HG03342 (cell line): ENCODE results near the gene NELL1.

Experiments used
- ATAC-seq: cut with Tn5 transposase; IDR thresholded peaks from one replicate; pipeline ENCODE4 v1.9.1; 2021; ENCODE audit warnings: mild to moderate bottlenecking, moderate library complexity; ENCODE audit not compliant: unreplicated experiment

NELL1 gene

GRCh38 chr11:21472261-21472660 is 802.9 kb downstream of the NELL1 start:
- no peak for ATAC-seq

GRCh38 chr11:21474529-21474928 is 805.1 kb downstream of the NELL1 start:
- no peak for ATAC-seq

- ATAC-seq, result no peak
Measured at GRCh38 chr11:21475276-21475675, 805.9 kb downstream of the NELL1 start.

- no peak for ATAC-seq
Measured at GRCh38 chr11:21476588-21476987, 807.2 kb downstream of the NELL1 start.

GRCh38 chr11:21480240-21480639 is 810.9 kb downstream of the NELL1 start:
- no peak for ATAC-seq

- no peak for ATAC-seq
Measured at GRCh38 chr11:21481255-21481654, 811.9 kb downstream of the NELL1 start.

- no peak for ATAC-seq
Measured at GRCh38 chr11:21484039-21484438, 814.7 kb downstream of the NELL1 start.

- no peak for ATAC-seq
Measured at GRCh38 chr11:21485006-21485405, 815.6 kb downstream of the NELL1 start.

GRCh38 chr11:21485426-21485825 is 816.0 kb downstream of the NELL1 start:
- no peak for ATAC-seq

GRCh38 chr11:21489416-21490115 is 820.2 kb downstream of the NELL1 start:
- ATAC-seq, result no peak

GRCh38 chr11:21492931-21493330 is 823.5 kb downstream of the NELL1 start:
- ATAC-seq, result no peak

GRCh38 chr11:21494946-21495345 is 825.6 kb downstream of the NELL1 start:
- ATAC-seq, result no peak

- ATAC-seq, result no peak
Measured at GRCh38 chr11:21495879-21496278, 826.5 kb downstream of the NELL1 start.

- no peak for ATAC-seq
Measured at GRCh38 chr11:21501245-21501644, 831.9 kb downstream of the NELL1 start.

GRCh38 chr11:21505070-21505469 is 835.7 kb downstream of the NELL1 start:
- ATAC-seq, result no peak

GRCh38 chr11:21511835-21512440 is 842.6 kb downstream of the NELL1 start:
- ATAC-seq, result peak; percentile 91

GRCh38 chr11:21514316-21514715 is 844.9 kb downstream of the NELL1 start:
- no peak for ATAC-seq

- no peak for ATAC-seq
Measured at GRCh38 chr11:21520244-21520643, 850.9 kb downstream of the NELL1 start.

- ATAC-seq, result no peak
Measured at GRCh38 chr11:21529187-21529586, 859.8 kb downstream of the NELL1 start.

- ATAC-seq, result no peak
Measured at GRCh38 chr11:21534288-21534687, 864.9 kb downstream of the NELL1 start.

GRCh38 chr11:21537980-21538379 is 868.6 kb downstream of the NELL1 start:
- ATAC-seq, result no peak

GRCh38 chr11:21541187-21541751 is 871.9 kb downstream of the NELL1 start:
- ATAC-seq, result no peak
